ENCODE results near the gene ZNF846. TPM values are rescaled to one million over a fixed set of nuclear protein-coding genes. Genes with fewer than 3 reads are reported as not detected.

The ZNF846 gene
- total RNA-seq, 1 experiment from 2014 or later, result 5.3 TPM

DNA sequence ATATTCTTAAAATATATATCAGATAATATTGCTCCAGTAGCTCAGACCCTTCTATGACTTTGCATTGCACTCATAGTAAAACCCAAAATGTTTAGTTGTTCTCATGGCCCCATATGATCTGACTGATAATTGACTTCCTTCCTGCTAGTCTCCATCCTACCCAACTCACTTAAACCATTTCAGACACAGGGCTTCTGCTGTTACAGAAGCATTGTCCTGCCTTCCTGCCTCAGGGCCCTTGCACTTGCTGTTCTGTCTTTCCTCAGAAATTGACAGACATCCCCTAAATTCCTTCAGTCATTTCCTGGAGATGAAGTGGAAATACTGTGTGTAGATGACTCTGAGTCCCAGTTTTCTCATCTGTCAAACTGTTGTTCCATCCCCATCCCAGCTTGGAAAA, 30.6 kb upstream of the ZNF846 start:
- Mint-ChIP-seq H3K9me3 (ENCODE audit: unreplicated experiment) (no peaks in the 10 kb centered on the region), H3K4me3 (ENCODE audit: unreplicated experiment) (no peak overlapping the region), H3K27ac (ENCODE audit: unreplicated experiment) (no peak overlapping the region), H3K36me3 (ENCODE audit: insufficient read depth, unreplicated experiment) (no peaks in the 10 kb centered on the region), H3K4me1 (ENCODE audit: low read depth, unreplicated experiment) (no peaks in the 10 kb centered on the region), H3K27me3 (ENCODE audit: insufficient read depth, unreplicated experiment) (no peaks in the 10 kb centered on the region)
- POLR2A ChIA-PET, result interaction anchor here (0.6 kb wide), 1 partner anchor 31 kb away, joined by 5 read pairs; no protein-coding TSS in a partner anchor
- H3K9me3 ChIP-seq, result no peaks in the 10 kb centered on the region
- no peaks in the 10 kb centered on the region for H3K27me3 ChIP-seq (replicated peaks; ENCODE audit: control insufficient read depth, insufficient read depth, low read length)
- TF ChIP-seq, protein P1, sequence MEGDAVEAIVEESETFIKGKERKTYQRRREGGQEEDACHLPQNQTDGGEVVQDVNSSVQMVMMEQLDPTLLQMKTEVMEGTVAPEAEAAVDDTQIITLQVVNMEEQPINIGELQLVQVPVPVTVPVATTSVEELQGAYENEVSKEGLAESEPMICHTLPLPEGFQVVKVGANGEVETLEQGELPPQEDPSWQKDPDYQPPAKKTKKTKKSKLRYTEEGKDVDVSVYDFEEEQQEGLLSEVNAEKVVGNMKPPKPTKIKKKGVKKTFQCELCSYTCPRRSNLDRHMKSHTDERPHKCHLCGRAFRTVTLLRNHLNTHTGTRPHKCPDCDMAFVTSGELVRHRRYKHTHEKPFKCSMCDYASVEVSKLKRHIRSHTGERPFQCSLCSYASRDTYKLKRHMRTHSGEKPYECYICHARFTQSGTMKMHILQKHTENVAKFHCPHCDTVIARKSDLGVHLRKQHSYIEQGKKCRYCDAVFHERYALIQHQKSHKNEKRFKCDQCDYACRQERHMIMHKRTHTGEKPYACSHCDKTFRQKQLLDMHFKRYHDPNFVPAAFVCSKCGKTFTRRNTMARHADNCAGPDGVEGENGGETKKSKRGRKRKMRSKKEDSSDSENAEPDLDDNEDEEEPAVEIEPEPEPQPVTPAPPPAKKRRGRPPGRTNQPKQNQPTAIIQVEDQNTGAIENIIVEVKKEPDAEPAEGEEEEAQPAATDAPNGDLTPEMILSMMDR (IDR thresholded peaks at IDR 0.05; ENCODE audit: insufficient read depth in 1 of 2, low read depth in 1 of 2, low read length in 1 of 2, severe bottlenecking in 1 of 2, unreplicated experiment in 1 of 2), result no peak
- H3K36me3 ChIP-seq (ENCODE audit: control insufficient read depth, insufficient read depth, low read length), result no peaks in the 10 kb centered on the region
- H3K4me1 ChIP-seq, result no peaks in the 10 kb centered on the region
- DNase-seq, result no peak
- intact Hi-C loops (cut with micrococcal nuclease; ENCODE audit: unreplicated experiment), result loop anchor here (5.0 kb wide), 1 partner anchor 592 kb away; no protein-coding TSS in a partner anchor
- CTCF ChIA-PET, result no interaction called here
- H3K4me3 ChIP-seq (ENCODE audit: low read depth, low read length), result no peak overlapping the region
- BruUV-seq (replicated peaks), result no TSS peak

DNA sequence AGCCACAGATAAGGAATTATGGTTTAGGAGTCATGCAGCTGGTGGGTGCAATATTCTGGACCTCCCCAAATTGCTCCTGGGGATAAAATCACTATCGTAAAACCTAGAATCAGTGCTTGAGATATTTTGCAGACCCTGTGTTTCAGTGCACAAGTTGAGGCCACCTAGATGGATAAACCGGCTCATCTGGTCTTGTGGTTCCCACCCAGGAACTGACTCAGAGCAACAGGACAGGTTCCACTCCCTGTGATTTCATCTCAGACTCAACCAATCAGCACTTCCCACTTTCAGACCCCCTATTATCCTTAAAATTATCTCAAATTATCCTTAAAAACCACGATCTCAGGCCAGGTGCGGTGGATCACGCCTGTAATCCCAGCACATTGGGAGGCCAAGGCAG, 29.3 kb upstream of the ZNF846 start:
- no peaks in the 10 kb centered on the region for H3K36me3 Mint-ChIP-seq (ENCODE audit: insufficient read depth, unreplicated experiment)
- TF ChIP-seq, protein P1 (IDR thresholded peaks at IDR 0.05; ENCODE audit: insufficient read depth in 1 of 2, low read depth in 1 of 2, low read length in 1 of 2, severe bottlenecking in 1 of 2, unreplicated experiment in 1 of 2), result no peak
- no peak overlapping the region for H3K27ac Mint-ChIP-seq (ENCODE audit: unreplicated experiment)
- no peaks in the 10 kb centered on the region for H3K36me3 ChIP-seq (ENCODE audit: control insufficient read depth, insufficient read depth, low read length)
- no TSS peak for BruUV-seq (replicated peaks)
- H3K4me3 ChIP-seq (ENCODE audit: low read depth, low read length), result no peak overlapping the region
- H3K9me3 Mint-ChIP-seq (ENCODE audit: unreplicated experiment), result no peaks in the 10 kb centered on the region
- H3K9me3 ChIP-seq, result no peaks in the 10 kb centered on the region
- no peak for DNase-seq
- intact Hi-C loops (cut with micrococcal nuclease; ENCODE audit: unreplicated experiment), result loop anchor here (5.0 kb wide), 1 partner anchor 591 kb away; no protein-coding TSS in a partner anchor
- H3K27me3 Mint-ChIP-seq (ENCODE audit: insufficient read depth, unreplicated experiment), result no peaks in the 10 kb centered on the region
- no peaks in the 10 kb centered on the region for H3K4me1 ChIP-seq
- ChIA-PET CTCF (no interaction called here), POLR2A (no interaction called here)
- H3K4me1 Mint-ChIP-seq (ENCODE audit: low read depth, unreplicated experiment), result no peaks in the 10 kb centered on the region
- H3K27me3 ChIP-seq (replicated peaks; ENCODE audit: control insufficient read depth, insufficient read depth, low read length), result no peaks in the 10 kb centered on the region
- H3K4me3 Mint-ChIP-seq (ENCODE audit: unreplicated experiment), result no peak overlapping the region

DNA sequence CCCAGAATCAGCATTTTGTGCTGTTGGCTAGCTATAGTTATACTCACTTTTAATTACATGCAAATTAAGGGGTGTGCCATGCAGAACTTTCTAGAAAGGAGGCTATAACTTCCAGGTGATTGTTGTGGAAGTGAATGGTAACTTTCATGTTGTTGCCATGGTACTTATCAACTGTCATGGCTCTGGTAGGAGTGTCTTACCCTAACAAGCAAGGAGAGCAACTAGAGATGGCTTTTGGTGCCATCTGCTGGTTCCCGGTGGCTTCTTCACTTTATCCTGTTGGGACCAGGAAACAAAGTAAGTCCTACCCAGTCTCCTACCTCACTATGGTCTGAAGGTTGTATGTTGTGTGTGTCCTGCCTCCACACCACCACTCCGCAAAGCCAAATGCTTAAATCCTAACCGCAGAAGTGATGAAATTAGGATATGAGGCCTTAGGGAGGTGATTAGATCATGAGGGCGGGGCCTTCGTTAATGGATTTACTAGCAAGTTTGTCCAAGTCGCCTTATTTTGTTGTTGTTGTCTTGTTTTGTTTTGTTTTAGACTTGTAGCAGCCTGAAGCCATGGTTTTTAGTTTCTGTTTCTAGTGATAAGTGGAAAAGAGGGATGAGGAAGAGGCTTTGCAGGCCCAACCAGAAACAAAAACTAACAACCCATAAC, 27.7 kb upstream of the ZNF846 start:
- TF ChIP-seq, protein P1 (IDR thresholded peaks at IDR 0.05; ENCODE audit: insufficient read depth in 1 of 2, low read depth in 1 of 2, low read length in 1 of 2, severe bottlenecking in 1 of 2, unreplicated experiment in 1 of 2), result peak; percentile 70 to 73
- ChIA-PET CTCF (interaction anchor here (0.6 to 0.7 kb wide), 2 partner anchors 22 to 133 kb away, joined by 3 to 5 read pairs; partner anchors contain the start of gene FBXL12), POLR2A (no interaction called here)
- H3K27ac Mint-ChIP-seq (ENCODE audit: unreplicated experiment), result peak overlapping the region; percentile 22
- peaks cover 7% of the 10 kb centered on the region for H3K36me3 Mint-ChIP-seq (ENCODE audit: insufficient read depth, unreplicated experiment)
- H3K27me3 ChIP-seq (replicated peaks; ENCODE audit: control insufficient read depth, insufficient read depth, low read length), result no peaks in the 10 kb centered on the region
- H3K9me3 Mint-ChIP-seq (ENCODE audit: unreplicated experiment), result no peaks in the 10 kb centered on the region
- H3K36me3 ChIP-seq (ENCODE audit: control insufficient read depth, insufficient read depth, low read length), result no peaks in the 10 kb centered on the region; the same call in 1 of the 2 replicates
- H3K4me1 ChIP-seq, result no peaks in the 10 kb centered on the region; the same call in 1 of the 2 replicates
- no peaks in the 10 kb centered on the region for H3K9me3 ChIP-seq
- intact Hi-C loops (cut with micrococcal nuclease; ENCODE audit: unreplicated experiment), result loop anchor here (1.0 to 5.0 kb wide), 5 partner anchors 151 to 660 kb away; no protein-coding TSS in a partner anchor
- no TSS peak for BruUV-seq (replicated peaks)
- H3K4me1 Mint-ChIP-seq (ENCODE audit: low read depth, unreplicated experiment), result no peaks in the 10 kb centered on the region
- H3K4me3 Mint-ChIP-seq (ENCODE audit: unreplicated experiment), result no peak overlapping the region
- H3K4me3 ChIP-seq (ENCODE audit: low read depth, low read length), result no peak overlapping the region
- peak; percentile 84 to 85 for DNase-seq
- H3K27me3 Mint-ChIP-seq (ENCODE audit: insufficient read depth, unreplicated experiment), result no peaks in the 10 kb centered on the region
